GM21423 (cell line): ENCODE results near the gene CENPP.

ENCODE experiments used
- ATAC-seq: cut with Tn5 transposase; IDR thresholded peaks from one replicate; pipeline ENCODE4 v1.9.1; 2021; ENCODE audit warnings: mild to moderate bottlenecking, moderate library complexity; ENCODE audit not compliant: unreplicated experiment

Gene CENPP

GRCh38 chr9:92422611-92423338 lies 97.0 kb downstream of the CENPP start:
- no peak for ATAC-seq

DNA sequence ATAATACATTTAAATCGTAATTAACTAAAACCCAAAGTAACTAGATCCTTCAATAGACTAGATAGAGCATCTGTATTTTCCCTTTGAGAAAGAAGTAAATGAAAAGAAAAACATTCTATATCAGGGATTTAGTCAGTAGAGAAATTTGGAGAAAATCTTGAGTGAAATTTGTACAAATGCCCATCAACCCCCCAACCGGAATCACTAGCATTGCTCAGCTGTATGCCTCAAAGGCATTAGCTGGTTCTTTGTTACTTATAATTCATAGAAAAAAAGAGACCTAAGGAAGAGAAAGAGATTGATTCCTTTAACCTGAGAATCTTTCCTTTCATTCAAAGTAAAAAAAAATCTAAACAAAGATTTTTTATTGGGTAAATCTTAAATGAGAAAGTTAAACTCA lies 97.9 kb downstream of the CENPP start:
- no peak for ATAC-seq

DNA sequence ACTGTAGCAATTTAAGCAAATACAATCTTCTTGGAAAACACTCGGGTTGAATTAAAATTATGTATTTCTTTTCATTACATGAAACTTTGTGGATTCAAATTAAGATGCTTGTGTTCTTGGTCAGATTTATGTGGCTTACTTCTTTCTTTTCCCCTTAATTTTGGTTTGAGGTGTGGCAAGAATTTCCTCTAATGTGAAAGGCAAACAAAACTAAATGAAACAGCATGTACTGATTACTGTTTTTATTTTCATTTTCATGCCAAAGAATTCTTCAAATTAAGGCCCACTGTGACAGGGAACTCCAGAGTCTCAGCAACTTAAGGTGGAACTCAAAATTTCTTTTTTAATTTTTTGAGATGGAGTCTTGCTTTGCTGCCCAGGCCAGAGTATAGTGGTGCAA lies 98.6 kb downstream of the CENPP start, which contains the start of gene OMD:
OMD (minus strand) TSS at position 132 of the 400 bp plus-strand sequence. CDS start 6,913 bp downstream, outside the sequence.
- no peak for ATAC-seq

GRCh38 chr9:92425474-92425873 lies 99.7 kb downstream of the CENPP start:
- ATAC-seq = no peak

GRCh38 chr9:92426501-92427145 lies 100.9 kb downstream of the CENPP start:
- no peak for ATAC-seq

GRCh38 chr9:92429836-92430235 lies 104.1 kb downstream of the CENPP start:
- ATAC-seq = no peak

DNA sequence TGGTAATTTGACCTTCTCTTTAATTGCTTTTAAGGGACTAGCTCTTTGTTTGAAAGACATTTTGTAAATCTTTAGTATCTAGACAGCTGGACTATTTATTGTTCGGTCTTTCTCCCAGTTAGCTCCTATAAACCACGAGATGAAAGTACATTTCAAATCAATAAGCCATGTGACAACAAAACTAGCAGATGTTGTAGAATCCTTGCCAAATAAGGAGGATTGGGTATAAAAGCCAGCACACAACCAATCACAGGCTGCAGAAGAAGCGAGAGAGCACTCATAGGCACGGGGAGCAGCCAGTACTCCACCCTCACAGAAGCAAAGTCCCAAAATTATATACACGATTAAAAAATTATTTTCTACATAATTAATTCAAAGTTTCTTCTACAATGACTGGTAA lies 106.6 kb downstream of the CENPP start:
- no peak for ATAC-seq

GRCh38 chr9:92432972-92433548 lies 107.3 kb downstream of the CENPP start:
- no peak for ATAC-seq

DNA sequence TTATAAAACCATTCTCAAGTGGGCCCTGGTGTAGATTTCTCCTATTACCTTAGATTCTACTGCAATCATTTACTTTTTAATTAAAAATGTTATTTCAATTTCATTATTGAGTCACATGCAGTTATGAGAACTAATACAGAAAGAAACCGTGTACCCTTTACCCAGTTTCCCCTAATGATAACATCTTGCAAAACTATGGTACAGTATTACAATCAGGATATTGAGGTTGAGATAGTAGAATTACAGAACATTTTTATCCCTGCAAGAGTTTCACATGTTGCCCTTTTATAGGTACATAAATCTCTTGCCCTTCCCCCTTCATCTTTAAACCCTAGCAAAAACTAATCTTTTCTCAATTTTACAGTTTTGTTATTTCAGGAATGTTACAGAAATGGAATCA lies 109.5 kb downstream of the CENPP start:
- ATAC-seq = no peak

GRCh38 chr9:92438900-92439526 lies 113.3 kb downstream of the CENPP start:
- ATAC-seq = no peak

GRCh38 chr9:92439921-92440750 lies 114.4 kb downstream of the CENPP start:
- no peak for ATAC-seq

DNA sequence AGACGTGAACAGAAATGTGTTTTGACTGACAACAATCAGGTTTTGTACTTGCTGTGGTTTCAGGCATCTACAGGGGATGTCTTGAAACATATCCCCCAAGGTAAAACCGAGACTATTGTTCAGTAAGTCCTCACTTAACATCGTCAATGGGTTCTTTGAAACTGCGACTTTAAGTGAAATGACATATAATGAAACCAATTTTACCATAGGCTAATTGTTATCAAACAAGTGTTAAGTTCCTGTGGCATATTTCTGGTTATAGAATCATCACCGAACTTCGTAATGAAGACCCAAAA lies 114.9 kb downstream of the CENPP start:
- ATAC-seq = peak; percentile 51

DNA sequence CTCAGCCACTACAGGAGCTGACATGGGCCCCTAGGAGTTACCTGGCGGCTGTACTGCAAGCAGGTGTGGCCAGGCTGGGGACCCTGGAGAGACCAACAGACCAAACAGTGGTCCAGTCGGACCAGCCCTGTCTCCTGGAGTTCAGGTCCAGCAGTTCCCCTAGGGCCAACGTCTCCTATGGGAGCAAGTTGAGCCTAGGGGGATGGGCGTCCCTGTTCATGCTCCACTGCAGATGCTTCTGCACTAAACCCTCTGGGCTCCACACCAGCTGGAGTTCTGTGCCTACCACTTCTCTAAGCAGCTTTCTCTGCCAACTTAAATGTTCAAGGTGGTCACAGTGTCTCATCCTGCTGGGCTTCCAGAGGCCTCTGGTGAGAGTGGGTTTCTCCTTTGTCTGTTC lies 119.1 kb downstream of the CENPP start:
- ATAC-seq = no peak

- no peak for ATAC-seq
Observed at GRCh38 chr9:92446536-92446935, 120.8 kb downstream of the CENPP start.

- ATAC-seq = no peak
Observed at GRCh38 chr9:92455217-92455616, 129.5 kb downstream of the CENPP start.

- ATAC-seq = no peak
Observed at GRCh38 chr9:92457576-92457975, 131.8 kb downstream of the CENPP start.

GRCh38 chr9:92463387-92463786 lies 137.6 kb downstream of the CENPP start:
- no peak for ATAC-seq

- no peak for ATAC-seq
Observed at GRCh38 chr9:92463984-92464383, 138.2 kb downstream of the CENPP start.

- ATAC-seq = no peak
Observed at GRCh38 chr9:92467041-92467440, 141.3 kb downstream of the CENPP start.

GRCh38 chr9:92467511-92467910 lies 141.8 kb downstream of the CENPP start:
- ATAC-seq = no peak

DNA sequence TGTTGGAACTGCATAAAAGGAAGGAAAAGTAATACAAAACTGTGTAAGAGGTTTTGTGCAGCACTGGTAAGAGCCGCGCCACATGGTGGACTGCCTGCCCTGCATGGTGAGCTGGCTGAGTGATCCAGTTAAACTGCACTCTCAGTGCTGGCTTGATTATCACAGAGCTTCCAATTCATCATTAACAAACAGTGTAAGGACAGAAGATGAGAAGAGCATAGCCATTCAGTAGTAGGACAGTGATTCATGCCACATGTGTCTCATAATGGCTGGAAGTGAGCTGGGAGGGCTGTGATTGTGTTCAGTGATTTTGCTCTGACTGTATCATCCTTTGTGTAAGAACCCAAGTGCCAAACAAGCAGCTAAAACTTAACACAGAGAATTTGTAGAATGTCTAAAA lies 142.5 kb downstream of the CENPP start:
- no peak for ATAC-seq
